ENCODE results near the gene SMIM17. TPM values are rescaled to one million over a fixed set of nuclear protein-coding genes. Genes with fewer than 3 reads are reported as not detected.
A peak's percentile ranks its signal among the peaks of the same experiment; 100 is the strongest.

SMIM17 gene
- total and polyA plus RNA-seq, 2 of the 13 experiments (the other 11 are each of a cell fraction or from before 2014, with no cell fraction given) = 0.21 to 0.53 TPM

DNA sequence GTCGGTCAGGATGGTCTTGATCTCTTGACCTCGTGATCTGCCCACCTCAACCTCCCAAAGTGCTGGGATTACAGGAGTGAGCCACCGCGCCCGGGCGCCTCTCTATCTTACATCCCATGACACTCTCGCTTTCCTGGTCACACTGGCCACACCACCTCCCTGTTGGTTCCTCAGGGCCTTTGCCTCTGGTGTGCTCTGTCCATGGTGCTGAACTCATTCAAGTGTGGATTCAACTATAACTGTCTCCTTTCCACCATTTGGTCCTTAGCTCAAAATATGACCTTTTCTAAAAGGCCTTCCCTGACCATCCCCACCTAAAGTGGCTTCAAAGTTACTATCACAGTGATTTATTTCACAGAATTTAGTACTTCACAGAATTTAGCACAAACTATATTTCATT is 3.7 kb upstream of the SMIM17 start:
- FAIRE-seq (no peak), ATAC-seq (no peak), DNase-seq (ENCODE audit: low spot score) (no peak)
- no peaks in the 10 kb centered on the region for H3K27me3 ChIP-seq (ENCODE audit: control insufficient read depth in 1 of 2, insufficient read depth in 2 of 2, low read length in 2 of 2)
- in situ Hi-C loops (cut with HindIII; ENCODE audit: extremely low pct_ligation_motif_present, low pct_unique_long_range_greater_than_20kb) = no loop called here
- intact Hi-C loops (cut with micrococcal nuclease; ENCODE audit: unreplicated experiment) = no loop called here
- H3K27ac ChIP-seq (ENCODE audit: extremely low read length, insufficient read depth, low read length) = no peak overlapping the region
- no peaks in the 10 kb centered on the region for H3K4me1 ChIP-seq (ENCODE audit: insufficient read depth, low read length)
- no peaks in the 10 kb centered on the region for H3K36me3 ChIP-seq (replicated peaks in 1 of 2; ENCODE audit: control insufficient read depth in 1 of 2, insufficient read depth in 2 of 2, low read length in 2 of 2)
- WGBS (ENCODE audit: low lambda C conversion rate) = 69% methylated on average over 7 of the region's 7 CpGs
- no peak overlapping the region for H2AFZ ChIP-seq (ENCODE audit: low read length)
- ChIA-PET POLR2A (no interaction called here), CTCF (ENCODE audit: low intra/inter-chr PET ratio, low total read pairs) (no interaction called here)
- H4K20me1 ChIP-seq (ENCODE audit: insufficient read depth, low read length) = no peaks in the 10 kb centered on the region
- no peak overlapping the region for H3K4me3 ChIP-seq (replicated peaks in 1 of 3; ENCODE audit: insufficient read depth in 1 of 3, low read depth in 2 of 3, low read length in 3 of 3)
- no TSS peak for BruUV-seq (replicated peaks)
- H3K9ac ChIP-seq (ENCODE audit: insufficient read depth, low read depth, low read length) = no peak overlapping the region
- H3K4me2 ChIP-seq (ENCODE audit: low read depth, low read length) = no peak overlapping the region
- no peaks in the 10 kb centered on the region for H3K79me2 ChIP-seq (ENCODE audit: insufficient read depth, low read length)
- peaks cover 74% of the 10 kb centered on the region for H3K9me3 ChIP-seq (ENCODE audit: low read length)
- no peak for TF ChIP-seq SRSF4 (IDR thresholded peaks at IDR 0.05; ENCODE audit: low read depth, low read length, poor library complexity, severe bottlenecking)
- no peak for TF ChIP-seq ZFP90 (CRISPR knock-in tag; IDR thresholded peaks at IDR 0.05; ENCODE audit: borderline replicate concordance)
- no peak for TF ChIP-seq JDP2 (CRISPR knock-in tag; IDR thresholded peaks at IDR 0.05; ENCODE audit: borderline replicate concordance)
- TF ChIP-seq WIZ (CRISPR knock-in tag; IDR thresholded peaks at IDR 0.05) = peak; percentile 67; the same call in 1 of the 2 replicates
- no peak for TF ChIP-seq ZNF496 (CRISPR knock-in tag; IDR thresholded peaks at IDR 0.05; ENCODE audit: insufficient replicate concordance)
- peak; percentile 37; the same call in 1 of the 2 replicates for TF ChIP-seq SALL1 (CRISPR knock-in tag; IDR thresholded peaks at IDR 0.05)
- TF ChIP-seq ZBTB8A (CRISPR knock-in tag; IDR thresholded peaks at IDR 0.05; ENCODE audit: borderline replicate concordance, low read depth) = no peak
- no peak for TF ChIP-seq ZNF10 (CRISPR knock-in tag; IDR thresholded peaks at IDR 0.05; ENCODE audit: borderline replicate concordance, low read depth)
- TF ChIP-seq, protein P1, sequence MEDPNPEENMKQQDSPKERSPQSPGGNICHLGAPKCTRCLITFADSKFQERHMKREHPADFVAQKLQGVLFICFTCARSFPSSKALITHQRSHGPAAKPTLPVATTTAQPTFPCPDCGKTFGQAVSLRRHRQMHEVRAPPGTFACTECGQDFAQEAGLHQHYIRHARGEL (CRISPR knock-in tag; IDR thresholded peaks at IDR 0.05) = no peak
- TF ChIP-seq ZNF329 (CRISPR knock-in tag; IDR thresholded peaks at IDR 0.05; ENCODE audit: low read depth) = no peak
- TF ChIP-seq, protein P2, sequence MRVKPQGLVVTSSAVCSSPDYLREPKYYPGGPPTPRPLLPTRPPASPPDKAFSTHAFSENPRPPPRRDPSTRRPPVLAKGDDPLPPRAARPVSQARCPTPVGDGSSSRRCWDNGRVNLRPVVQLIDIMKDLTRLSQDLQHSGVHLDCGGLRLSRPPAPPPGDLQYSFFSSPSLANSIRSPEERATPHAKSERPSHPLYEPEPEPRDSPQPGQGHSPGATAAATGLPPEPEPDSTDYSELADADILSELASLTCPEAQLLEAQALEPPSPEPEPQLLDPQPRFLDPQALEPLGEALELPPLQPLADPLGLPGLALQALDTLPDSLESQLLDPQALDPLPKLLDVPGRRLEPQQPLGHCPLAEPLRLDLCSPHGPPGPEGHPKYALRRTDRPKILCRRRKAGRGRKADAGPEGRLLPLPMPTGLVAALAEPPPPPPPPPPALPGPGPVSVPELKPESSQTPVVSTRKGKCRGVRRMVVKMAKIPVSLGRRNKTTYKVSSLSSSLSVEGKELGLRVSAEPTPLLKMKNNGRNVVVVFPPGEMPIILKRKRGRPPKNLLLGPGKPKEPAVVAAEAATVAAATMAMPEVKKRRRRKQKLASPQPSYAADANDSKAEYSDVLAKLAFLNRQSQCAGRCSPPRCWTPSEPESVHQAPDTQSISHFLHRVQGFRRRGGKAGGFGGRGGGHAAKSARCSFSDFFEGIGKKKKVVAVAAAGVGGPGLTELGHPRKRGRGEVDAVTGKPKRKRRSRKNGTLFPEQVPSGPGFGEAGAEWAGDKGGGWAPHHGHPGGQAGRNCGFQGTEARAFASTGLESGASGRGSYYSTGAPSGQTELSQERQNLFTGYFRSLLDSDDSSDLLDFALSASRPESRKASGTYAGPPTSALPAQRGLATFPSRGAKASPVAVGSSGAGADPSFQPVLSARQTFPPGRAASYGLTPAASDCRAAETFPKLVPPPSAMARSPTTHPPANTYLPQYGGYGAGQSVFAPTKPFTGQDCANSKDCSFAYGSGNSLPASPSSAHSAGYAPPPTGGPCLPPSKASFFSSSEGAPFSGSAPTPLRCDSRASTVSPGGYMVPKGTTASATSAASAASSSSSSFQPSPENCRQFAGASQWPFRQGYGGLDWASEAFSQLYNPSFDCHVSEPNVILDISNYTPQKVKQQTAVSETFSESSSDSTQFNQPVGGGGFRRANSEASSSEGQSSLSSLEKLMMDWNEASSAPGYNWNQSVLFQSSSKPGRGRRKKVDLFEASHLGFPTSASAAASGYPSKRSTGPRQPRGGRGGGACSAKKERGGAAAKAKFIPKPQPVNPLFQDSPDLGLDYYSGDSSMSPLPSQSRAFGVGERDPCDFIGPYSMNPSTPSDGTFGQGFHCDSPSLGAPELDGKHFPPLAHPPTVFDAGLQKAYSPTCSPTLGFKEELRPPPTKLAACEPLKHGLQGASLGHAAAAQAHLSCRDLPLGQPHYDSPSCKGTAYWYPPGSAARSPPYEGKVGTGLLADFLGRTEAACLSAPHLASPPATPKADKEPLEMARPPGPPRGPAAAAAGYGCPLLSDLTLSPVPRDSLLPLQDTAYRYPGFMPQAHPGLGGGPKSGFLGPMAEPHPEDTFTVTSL (CRISPR knock-in tag; IDR thresholded peaks at IDR 0.05; ENCODE audit: borderline replicate concordance) = no peak
- 0 out of 2 replicates have a peak, but pooled peaks have one; percentile 28 for TF ChIP-seq SAP130 (CRISPR knock-in tag; IDR thresholded peaks at IDR 0.05; ENCODE audit: low read depth)
- TF ChIP-seq POLR2AphosphoS5 (IDR thresholded peaks at IDR 0.05; ENCODE audit: low read depth, low read length) = no peak
- no peak for TF ChIP-seq ZSCAN25 (CRISPR knock-in tag; IDR thresholded peaks at IDR 0.05)
- TF ChIP-seq FOXO1 (CRISPR knock-in tag; IDR thresholded peaks at IDR 0.05) = no peak
- 0 out of 2 replicates have a peak, but pooled peaks have one; percentile 43 for TF ChIP-seq ZNF792 (CRISPR knock-in tag; IDR thresholded peaks at IDR 0.05)
- TF ChIP-seq ZNF549 (CRISPR knock-in tag; IDR thresholded peaks at IDR 0.05) = no peak
- TF ChIP-seq SUZ12 (IDR thresholded peaks at IDR 0.05; ENCODE audit: low read depth, low read length) = no peak
- TF ChIP-seq MED8 (CRISPR knock-in tag; IDR thresholded peaks at IDR 0.05; ENCODE audit: insufficient replicate concordance) = no peak

Measured in HepG2 (cell line).